HG03108 (cell line): ENCODE measurements around the gene RYR3.

ENCODE experiments used
- ATAC-seq: cut with Tn5 transposase; IDR thresholded peaks from one replicate; pipeline ENCODE4 v1.9.1; 2021; ENCODE audit warnings: moderate library complexity; ENCODE audit not compliant: unreplicated experiment

The RYR3 gene

DNA sequence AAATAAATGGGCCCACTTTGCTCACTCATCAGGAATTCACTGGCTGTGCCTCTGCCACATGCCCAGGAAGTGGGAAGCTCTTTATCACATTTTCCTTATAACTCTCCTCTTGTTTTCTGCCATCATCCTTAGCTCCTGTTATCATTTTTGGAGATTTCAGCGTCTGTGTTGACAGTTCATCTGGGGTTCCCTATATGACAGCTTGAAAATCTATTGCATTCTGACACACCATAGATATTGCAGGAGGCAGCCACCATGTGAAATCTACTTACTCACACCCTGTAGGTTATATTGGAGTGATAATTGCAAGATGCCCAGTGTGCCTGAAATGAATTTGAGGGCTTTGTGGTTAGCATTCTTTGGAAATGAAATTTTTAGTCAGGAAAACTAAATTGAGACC, 132.9 kb downstream of the RYR3 start:
- ATAC-seq, result no peak

DNA sequence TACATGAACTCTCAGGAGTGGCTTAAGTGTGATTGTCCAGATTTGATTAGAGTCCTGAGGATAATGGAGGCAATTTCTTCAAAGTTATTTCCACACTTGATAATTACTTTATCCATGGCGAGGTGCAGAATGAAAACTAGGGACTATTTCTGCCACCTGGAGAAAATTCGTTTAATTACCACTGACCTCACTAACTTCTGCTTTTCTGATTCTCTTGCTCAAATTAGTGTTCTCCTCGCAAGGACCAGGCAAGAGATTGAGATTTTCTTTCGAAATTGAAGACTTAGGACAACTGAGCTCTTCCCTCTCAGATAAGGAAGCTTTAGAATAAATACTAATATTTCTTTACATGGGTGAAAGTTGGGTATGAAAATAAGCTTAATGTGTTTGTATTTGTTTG, 135.2 kb downstream of the RYR3 start:
- ATAC-seq, result no peak

DNA sequence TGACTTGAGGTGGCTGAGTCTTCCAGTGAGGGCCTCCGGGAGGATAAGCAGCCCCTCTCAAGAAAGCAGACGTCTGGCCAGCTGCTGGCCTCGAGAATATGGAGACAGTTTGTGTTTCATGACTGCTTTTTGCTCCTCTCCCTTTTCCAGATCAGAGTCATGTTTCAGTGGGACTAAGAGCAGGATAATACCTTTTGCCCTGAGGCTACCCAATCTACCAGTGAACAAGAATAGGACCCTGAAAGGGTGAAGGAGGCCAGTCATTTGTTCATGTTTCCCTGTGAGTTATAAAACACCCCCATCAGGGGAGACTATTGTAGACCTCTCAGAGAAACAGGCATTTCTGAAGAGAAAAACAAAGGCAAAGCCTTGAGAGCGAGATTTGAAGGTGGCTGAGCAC, 137.4 kb downstream of the RYR3 start:
- ATAC-seq, result no peak

DNA sequence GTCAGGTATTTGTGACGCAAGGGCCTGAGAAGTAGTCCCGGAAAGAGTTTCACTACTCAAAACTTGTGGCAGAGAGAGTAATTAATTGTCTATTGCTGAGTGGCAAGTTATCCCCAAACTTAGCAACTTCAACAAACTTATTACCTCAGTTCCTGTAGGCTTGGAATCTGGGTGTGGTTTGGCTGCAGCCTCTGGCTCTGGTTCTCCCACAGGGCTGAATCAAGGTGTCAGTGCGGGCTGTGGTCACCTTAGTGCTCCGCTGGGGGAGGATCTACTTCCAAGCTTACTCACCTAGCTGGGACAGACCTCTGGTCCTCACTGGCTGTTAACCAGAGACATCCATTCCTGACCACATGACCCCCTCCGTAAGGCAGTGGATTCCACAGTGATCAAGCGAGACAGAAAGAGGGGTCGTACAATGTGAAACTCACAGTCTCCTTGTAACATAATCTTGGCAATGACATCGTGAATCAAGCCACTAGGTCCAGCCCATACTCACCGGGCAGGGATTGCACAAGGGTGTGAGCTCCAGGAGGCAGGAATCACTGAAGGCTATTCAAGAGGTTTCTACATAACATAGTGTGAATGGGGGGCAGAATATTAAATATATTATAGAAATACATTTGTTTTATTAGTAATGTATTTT, 138.3 kb downstream of the RYR3 start:
- ATAC-seq, result no peak

DNA sequence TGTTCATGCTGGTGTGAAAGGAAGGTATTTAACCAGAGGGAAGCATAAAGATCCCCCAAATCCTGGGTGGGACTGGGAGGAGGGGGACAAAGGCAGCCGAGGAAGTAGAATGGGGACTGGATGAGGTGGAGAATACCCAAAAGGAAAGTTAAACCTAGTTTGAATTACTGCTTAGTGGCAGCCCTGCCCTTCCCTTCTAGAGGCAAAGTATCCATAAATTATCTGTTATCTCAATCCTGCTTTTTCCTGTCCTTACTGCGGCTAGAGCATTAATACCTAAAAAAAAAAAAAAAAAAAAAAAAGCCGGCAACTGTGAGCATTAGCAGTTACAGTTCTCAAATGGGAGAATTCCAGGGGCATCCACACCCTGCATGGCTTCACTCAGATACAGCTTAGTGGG, 139.0 kb downstream of the RYR3 start:
- no peak for ATAC-seq

DNA sequence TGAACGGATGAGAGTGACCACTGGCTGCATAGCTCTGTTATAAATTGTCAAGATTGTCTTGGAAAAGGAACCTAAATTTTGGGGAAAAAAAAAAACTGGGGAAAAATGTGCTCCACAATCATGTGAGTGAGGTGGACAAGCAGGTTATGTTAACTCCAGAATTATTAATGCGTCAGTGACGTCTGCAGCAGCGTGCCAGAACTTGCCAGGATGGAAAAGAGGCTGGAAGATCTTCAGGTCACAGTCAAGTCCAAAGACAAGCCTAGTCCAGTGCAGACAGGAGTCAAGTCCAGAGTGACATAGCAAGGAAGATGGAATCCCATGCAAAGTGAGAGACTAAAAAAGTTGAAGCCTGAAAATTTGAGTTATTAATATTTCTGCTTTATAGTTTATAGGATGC, 140.6 kb downstream of the RYR3 start:
- no peak for ATAC-seq

DNA sequence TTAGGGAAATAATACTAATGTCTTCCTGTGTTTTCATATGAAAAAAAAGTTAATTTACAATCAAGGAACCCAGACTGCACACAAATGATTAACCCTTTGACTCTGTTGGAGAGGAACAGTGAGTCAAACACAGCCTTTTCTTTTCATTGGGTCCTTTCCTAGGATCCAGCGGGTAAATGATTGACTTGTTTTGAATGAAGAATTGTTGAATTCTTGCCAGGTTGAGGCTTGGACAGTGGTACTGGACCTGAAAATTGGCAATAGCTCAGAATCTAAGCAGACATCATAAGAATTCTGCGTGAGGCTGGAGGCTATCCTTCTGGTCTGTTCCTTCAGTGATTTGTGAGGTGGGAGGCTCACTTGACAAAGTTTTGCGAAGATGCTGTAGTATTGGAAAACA, 143.0 kb downstream of the RYR3 start:
- no peak for ATAC-seq

DNA sequence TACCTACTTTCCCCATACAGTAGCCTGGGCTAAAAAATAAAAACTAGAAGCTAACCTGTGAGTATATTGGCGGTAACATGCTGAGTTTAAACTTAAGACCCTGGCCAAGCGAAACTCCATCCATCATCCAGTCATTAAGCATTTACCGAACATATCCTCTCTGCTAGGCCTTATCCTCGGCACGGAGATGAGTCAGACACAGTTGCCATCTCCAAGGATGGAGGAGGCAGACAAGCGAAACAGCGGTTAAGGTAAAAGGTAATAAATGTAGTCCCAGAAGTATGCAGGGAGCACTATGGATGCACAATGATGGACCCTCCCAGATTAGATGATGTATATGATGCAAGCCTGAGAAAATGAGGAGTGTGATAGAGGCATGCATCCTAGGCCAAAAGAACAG, 143.6 kb downstream of the RYR3 start:
- no peak for ATAC-seq

DNA sequence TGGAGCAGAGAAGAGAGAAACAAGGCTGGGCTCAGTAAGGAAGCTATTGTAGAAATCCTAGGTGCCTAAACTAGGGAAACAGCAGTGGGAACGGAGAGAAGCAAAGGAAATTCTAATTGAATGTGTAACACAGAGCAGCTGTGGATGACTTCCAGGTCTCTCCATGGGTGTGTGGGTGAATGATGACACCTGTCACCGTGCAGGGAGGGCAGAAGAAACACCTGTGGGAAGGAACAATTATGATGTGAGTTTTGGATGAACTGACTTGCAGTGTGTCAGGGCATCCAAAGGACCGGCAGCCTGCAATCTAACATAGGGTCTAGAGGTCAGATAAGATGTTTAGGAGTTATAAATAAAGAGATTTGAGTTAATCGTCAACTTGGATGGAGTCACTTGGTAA, 144.2 kb downstream of the RYR3 start:
- ATAC-seq, result no peak

DNA sequence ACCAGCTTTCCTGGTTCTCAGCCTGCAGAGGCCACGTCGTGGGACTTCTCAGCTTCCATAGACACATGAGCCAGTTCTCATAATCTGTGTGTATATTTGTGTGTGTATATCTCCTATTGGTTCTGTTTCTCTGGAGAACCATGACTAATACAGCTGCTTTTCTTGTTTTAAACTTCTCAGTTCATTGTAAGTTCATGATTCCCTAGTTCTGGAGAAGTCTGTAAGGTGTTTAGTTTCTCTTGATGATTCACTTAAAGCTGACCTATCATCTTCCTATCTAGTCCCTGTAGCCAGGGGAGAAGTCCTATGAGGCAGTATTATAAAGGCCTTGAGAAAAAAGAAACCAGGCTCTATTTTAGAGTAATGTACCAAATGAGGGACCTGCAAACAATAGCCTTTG, 147.7 kb downstream of the RYR3 start:
- ATAC-seq, result no peak

DNA sequence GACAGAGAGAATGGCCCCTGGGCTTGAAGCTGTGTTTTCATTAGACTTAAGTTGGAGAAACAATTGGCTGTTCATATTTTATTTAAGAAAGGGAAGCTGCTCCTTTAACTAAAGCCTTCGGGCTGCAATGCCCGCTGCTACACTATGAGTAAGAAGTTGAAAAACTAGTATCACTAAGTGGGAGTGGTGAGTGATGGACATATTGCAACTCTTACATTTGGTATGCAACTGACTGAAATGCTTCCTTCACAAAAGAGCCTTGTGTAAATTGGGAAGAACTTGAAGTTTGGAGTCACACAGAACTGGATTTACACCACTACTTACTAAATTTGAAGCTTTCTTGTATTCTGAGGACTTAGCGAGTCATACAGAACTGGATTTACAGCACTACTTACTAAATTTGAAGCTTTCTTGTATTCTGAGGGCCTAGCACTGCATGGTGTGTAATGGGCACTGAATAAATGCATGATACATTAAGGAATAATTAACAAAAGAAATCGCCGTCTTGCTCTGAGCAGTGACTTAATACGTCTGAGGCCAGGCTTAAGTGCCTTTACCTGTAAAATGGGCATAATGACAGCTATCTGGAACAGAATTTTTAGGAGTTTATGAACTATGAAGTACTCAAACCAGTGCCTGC, 149.5 kb downstream of the RYR3 start:
- ATAC-seq, result no peak

DNA sequence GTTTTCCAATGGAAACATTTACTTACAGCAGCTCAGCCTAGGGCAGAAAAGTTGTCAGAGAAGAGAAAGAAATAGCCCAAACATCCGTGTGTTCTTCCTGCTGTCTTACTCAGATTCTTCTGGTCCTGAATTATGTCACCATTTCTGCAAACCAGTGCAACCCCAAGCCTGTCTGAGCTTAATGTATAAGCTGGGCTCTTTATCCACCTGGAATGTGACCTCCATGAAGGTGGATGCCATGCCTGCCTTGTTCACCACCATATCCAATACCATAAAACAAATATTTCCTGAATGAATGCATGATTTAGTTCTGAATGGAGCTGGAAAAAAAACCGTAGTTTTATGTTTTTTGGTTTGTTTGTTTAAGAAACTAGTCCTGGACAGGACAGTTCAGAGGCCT, 150.9 kb downstream of the RYR3 start:
- ATAC-seq, result no peak

DNA sequence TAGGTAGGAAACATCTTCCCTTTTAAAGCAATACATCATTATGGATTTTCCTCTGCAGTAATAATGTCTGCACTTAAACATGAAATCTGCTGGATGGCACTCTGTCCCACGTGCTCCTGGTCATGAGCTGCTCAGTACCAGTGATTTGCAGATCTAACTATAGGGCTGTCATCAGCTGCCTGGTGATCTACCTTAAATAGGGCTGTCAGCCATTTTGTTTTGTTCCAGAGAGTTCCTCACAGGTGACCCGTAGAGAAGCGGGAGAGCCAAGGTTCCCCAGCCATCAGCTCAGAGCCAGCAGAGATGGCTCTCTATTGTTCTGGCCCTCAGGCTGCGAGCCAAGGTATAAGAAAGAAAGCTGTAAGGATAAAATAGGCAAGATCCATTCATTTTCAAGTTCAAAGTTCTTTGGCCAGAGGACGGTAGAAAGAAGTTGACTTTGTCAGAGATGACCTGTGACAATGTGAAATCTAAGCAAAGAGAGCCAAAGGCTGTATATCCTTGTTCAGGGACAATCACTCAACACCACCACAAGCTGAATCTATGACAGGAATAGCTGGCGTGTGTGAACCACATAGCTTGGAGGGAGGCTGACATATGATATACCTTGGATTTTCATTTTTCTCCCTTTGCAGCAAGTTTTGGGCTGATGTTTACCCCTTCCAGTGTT, 156.5 kb downstream of the RYR3 start:
- ATAC-seq, result no peak

DNA sequence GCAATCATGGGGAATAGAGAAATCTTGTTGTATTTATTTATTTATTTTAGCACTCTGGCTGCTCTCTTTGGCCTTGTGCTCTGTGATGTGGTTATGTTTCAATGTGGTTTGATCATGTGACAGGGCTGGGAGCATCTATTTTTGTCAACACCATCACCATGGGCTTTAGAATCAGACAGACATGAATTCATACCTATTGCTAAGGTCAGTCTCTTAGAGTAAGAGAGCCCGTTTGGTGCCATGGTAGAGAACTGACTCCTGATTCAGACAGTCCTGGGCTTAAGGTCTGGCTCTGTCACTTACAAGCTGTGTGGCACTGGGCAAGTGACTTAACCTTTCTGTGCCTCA, 157.0 kb downstream of the RYR3 start:
- ATAC-seq, result no peak

DNA sequence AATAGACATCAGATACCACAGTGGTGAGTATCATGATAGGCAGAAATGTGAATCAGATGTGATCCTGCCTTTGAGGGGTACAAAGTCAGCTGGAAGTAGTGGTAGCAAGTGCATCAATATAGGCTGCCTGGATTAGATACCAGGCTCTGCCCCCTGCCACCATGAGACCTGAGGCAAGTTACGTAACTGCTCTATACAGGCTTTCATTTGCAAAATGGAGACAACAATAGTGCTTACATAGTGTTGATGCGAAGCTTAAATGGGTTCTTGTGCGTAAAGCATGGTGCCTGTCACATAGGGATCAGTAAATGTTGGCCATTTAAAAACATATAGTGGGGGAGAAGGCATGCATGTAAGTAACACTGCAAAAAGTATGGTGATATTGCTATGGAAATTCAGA, 158.0 kb downstream of the RYR3 start:
- no peak for ATAC-seq

DNA sequence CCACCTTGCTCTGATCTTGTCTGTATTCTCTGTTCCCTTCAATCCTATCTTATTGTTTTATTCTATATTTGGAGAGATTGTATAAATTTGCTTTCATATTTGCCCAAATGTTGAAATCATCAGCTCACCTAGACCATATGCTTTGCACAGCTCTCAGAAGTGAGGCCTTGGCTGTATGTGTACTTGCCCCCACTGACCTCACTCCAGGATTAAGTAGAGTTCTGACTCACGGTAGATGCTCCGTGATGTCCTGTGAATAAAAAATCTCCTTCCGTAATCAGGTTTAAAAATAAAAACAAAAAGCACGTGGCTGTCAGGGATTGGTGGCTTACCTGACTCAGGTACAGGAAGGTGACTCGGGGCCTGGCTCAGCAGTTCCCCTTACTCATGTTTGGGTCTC, 162.2 kb downstream of the RYR3 start:
- ATAC-seq, result no peak

DNA sequence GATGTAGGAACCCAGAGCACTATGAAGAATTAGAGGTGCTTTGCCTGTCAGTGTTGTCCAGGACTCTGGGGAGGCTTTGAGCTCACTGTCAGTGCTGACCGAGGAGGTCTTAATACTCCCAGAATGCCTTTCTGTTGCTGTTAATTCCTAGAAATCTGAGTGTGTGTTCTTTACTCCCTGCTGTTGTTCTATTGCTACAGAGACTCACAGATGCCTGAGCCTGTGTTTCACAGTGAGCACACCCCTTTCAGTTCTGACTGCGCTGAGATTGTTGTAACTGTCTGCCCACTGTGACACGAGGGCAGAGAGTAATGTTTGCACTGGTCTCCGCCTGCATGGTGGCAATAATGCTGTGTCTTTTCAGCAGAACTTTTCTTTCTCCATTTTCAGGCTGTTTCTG, 162.9 kb downstream of the RYR3 start:
- ATAC-seq, result no peak

DNA sequence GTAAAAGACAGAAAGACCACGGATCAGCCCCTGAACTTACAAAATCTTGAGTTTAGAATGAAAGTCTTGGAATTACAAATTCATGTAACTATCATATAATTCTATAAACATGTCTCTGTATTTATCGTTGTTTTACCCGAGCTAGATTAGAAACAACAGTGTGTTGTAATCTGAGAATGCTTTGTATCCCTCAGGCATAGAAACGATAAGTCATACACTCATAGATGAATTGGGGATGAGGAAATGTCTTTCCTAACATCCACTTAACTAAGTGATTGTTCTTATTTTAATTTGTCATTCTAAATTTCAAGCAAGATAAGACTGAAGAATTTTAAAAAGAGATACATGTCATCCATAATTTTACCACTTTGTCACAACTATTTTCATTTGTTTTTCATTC, 165.3 kb downstream of the RYR3 start:
- ATAC-seq, result no peak

DNA sequence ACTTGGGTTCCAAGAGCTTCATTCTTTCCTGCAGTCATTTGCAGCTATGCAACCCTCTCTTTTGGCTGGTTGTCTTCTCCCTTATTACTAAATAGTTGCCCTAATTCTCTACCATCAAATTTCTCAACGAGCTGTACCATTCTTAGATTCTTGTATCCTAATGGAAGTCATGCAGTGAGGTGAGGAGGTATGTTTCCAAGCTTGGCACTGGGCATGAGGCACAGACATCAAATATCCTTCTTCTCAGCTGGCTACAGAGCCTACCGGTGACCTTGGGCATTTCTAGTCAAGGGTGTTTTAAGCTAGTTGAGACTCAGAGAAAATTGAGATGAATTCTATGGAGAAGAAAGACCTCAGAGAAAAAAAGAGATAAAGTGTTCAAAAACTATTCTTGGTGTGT, 166.1 kb downstream of the RYR3 start:
- ATAC-seq, result no peak

DNA sequence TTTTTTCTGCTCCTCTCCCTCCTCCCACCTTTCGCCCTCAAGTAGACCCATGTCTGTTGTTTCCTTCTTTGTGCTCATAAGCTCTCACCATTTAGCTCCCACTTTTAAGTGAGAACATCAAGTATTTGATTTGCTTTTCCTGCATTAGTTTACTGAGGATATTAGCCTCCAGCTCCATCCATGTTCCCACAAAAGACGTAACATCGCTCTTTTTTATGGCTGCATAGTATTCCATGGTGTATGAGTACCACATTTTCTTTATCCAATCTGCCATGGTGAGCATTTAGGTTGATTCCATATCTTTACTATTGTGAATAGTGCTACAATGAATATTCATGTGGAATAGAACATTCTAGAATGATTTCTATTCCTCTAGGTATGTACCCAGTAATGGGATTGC, 178.6 kb downstream of the RYR3 start:
- ATAC-seq, result no peak

DNA sequence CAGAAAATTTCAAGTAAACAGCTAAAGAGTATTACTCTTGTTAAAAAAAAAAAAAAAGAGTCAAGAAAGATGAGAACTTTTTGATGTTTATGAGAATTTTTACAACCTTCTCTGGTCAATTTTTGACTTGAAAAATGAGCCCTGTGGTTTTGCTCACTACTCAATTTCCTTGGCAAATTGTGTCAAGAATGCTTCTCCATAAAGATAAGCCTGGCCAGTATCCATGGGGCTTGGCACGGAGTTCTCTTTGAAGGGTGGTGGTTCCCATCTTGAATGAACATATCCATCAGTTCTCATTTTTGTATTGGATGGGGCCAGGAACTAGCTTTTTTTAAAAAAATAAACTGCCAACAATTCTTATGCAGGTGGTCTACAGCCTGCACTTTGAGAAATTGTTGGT, 179.9 kb downstream of the RYR3 start:
- ATAC-seq, result no peak

DNA sequence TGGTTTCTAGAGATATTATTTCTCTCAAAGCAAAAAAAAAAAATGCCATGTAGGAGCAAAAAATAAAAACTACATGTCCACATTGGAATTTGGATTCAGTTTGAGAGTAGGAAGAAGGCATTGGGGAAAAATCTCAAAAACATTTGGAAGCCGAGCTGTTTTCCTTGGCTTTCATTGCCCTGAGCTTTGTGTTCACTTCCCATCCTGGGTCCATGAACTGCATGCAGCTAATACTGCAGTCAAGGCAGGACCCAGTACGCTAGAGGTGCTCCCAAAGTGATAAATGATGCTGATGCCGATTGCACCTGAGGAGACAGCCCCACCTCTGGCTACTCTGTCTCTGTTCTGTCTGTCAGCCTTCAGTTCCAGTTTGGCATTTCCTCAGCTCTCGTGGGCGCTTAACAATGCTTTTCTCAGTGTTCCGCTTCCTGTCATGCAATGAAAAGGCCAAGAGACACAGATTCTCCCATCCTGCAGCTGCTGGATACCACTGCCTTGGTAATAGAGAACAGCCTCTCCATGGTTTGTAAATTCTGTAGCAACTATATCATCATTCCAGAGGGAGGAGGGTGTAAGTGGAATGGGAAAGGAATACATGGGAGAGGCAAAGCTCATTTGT, 181.8 kb downstream of the RYR3 start:
- ATAC-seq, result no peak
